A673 (cell line): ENCODE data around the gene TTLL11. TPM values are rescaled to one million over a fixed set of nuclear protein-coding genes. Genes with fewer than 3 reads are reported as not detected.

Experiments
- BruUV-seq: library from RNA; stranded (reverse); fragments of 400-500 nt; replicated peaks from 2 replicates; lab custom pipeline; 2021; lab: Mats Ljungman, UMichigan
- CTCF ChIA-PET: fragments of 300-600 bp; sonication (Branson Sonifier 250); formaldehyde crosslinking; loops from one replicate; lab custom pipeline; 2022; ENCODE audit warnings: antibody characterized with exemption; lab: Charles Lee
- POLR2A ChIA-PET: fragments of 300-600 bp; sonication (Branson Sonifier 250); formaldehyde crosslinking; loops from one replicate; lab custom pipeline; 2022; ENCODE audit warnings: antibody characterized with exemption; ENCODE audit not compliant: low non-redundant PET; lab: Charles Lee
- DNase-seq: peaks from one replicate; pipeline ENCODE4 v3.0.0-alpha.2; 2015; ENCODE audit warnings: low spot score
- H3K27ac ChIP-seq: fragments of 200-600 bp; sonication (generic); 2 replicates; pipeline ENCODE4 v1.5.1; 2016; ENCODE audit warnings: mixed run types, low read depth, mild to moderate bottlenecking, mixed read lengths, antibody characterized with exemption, low read length; ENCODE audit not compliant: poor library complexity, severe bottlenecking
- H3K27me3 ChIP-seq: fragments of 200-600 bp; sonication (generic); replicated peaks from 2 replicates; pipeline ENCODE4 v1.6.1; 2017; ENCODE audit warnings: mixed run types, low read depth, mild to moderate bottlenecking, mixed read lengths, antibody characterized with exemption, low read length; ENCODE audit not compliant: insufficient read depth, poor library complexity
- H3K36me3 ChIP-seq: fragments of 200-600 bp; sonication (generic); 2 replicates; pipeline ENCODE4 v1.6.1; 2016; ENCODE audit warnings: mixed run types, mild to moderate bottlenecking, mixed read lengths, antibody characterized with exemption, low read length; ENCODE audit not compliant: insufficient read depth, poor library complexity, severe bottlenecking
- H3K4me1 ChIP-seq: fragments of 200-600 bp; sonication (generic); 2 replicates; pipeline ENCODE4 v1.6.1; 2017; ENCODE audit warnings: mixed run types, mild to moderate bottlenecking, mixed read lengths, antibody characterized with exemption, low read length; ENCODE audit not compliant: insufficient read depth, poor library complexity, severe bottlenecking
- H3K4me3 ChIP-seq: fragments of 200-600 bp; sonication (generic); 2 replicates; pipeline ENCODE4 v1.5.1; 2016; ENCODE audit warnings: low read depth, mixed run types, mild to moderate bottlenecking, mixed read lengths, low read length; ENCODE audit not compliant: poor library complexity, severe bottlenecking
- H3K9me3 ChIP-seq: fragments of 200-600 bp; sonication (generic); 2 replicates; pipeline ENCODE4 v1.6.1; 2016; ENCODE audit warnings: mixed run types, low read depth, mild to moderate bottlenecking, mixed read lengths, antibody characterized with exemption, low read length; ENCODE audit not compliant: poor library complexity, severe bottlenecking
- EZH2 ChIP-seq: fragments of 200-600 bp; sonication (generic); IDR thresholded peaks from 2 replicates; pipeline ENCODE4 v1.6.1; 2017; ENCODE audit warnings: borderline replicate concordance, low read depth, mild to moderate bottlenecking, mixed read lengths, antibody characterized with exemption, low read length; ENCODE audit not compliant: poor library complexity, severe bottlenecking
- intact Hi-C: fragments of 100-400 bp; cut with micrococcal nuclease; formaldehyde crosslinking; loops from one replicate; pipeline ENCODE4 v1.10.0; 2022; ENCODE audit not compliant: unreplicated experiment
- total RNA-seq: library from RNA; stranded (reverse); gene quantifications from 2 replicates; pipeline ENCODE4 v1.2.3, GENCODE V29; 2021
- TF ChIP-seq, protein P1 (sequence below): fragments of 300-800, 200-600 bp; sonication (generic); conservative IDR thresholded peaks from 2 replicates; pipeline ENCODE4 v1.5.1; 2017; ENCODE audit warnings: low read depth, mild to moderate bottlenecking, antibody characterized with exemption, low read length, moderate library complexity, mixed read lengths

The TTLL11 gene
- total RNA-seq, 1 experiment from 2014 or later: 3.0 TPM

DNA sequence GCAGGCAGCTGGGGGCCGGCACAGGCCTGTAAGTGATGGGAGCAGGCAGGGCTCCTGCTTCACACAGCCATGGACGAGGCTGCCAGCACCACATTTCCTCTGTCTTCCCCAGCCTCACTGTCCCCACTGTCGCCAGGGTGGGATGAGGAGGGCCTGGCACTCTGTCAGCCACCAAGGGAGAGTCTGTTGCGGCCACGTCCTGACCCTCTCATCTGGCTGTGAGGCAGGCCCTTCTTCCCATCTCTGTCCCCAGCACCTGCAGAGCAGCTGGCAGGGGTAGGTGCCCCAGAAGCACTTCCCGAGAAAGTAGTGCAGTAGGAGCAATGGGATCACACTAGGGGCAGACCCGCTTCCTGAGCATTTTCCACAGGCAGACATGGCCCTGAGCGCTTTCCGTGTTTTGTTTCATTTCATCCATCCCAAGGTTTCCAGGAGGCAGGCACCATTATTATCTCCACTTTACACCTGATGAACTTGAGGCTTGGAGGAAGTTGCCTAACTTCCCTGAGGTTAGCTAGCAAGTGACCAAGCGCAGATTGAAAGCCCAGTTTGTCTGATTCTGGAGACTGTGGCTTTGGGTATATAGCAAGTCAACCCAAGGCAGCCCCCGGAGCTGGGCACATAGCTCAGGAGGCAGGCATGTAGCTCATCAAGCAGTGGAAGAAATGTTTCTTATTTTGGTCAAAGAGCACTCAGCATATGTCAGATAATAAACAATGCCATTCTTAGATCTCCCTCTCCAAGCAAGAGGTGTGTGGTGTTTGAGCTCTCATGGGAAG, 239.3 kb downstream of the TTLL11 start:
- no peak for DNase-seq
- POLR2A ChIA-PET: no interaction called here
- no peak overlapping the region for H3K27ac ChIP-seq
- CTCF ChIA-PET: no interaction called here
- no peaks in the 10 kb centered on the region for H3K27me3 ChIP-seq
- H3K9me3 ChIP-seq: peaks cover under 1% of the 10 kb centered on the region
- no TSS peak for BruUV-seq
- TF ChIP-seq EZH2: no peak
- TF ChIP-seq, protein P1, sequence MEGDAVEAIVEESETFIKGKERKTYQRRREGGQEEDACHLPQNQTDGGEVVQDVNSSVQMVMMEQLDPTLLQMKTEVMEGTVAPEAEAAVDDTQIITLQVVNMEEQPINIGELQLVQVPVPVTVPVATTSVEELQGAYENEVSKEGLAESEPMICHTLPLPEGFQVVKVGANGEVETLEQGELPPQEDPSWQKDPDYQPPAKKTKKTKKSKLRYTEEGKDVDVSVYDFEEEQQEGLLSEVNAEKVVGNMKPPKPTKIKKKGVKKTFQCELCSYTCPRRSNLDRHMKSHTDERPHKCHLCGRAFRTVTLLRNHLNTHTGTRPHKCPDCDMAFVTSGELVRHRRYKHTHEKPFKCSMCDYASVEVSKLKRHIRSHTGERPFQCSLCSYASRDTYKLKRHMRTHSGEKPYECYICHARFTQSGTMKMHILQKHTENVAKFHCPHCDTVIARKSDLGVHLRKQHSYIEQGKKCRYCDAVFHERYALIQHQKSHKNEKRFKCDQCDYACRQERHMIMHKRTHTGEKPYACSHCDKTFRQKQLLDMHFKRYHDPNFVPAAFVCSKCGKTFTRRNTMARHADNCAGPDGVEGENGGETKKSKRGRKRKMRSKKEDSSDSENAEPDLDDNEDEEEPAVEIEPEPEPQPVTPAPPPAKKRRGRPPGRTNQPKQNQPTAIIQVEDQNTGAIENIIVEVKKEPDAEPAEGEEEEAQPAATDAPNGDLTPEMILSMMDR: no peak
- intact Hi-C loops: no loop called here
- no peaks in the 10 kb centered on the region for H3K36me3 ChIP-seq
- H3K4me3 ChIP-seq: no peak overlapping the region
- peaks cover 4% of the 10 kb centered on the region for H3K4me1 ChIP-seq

GRCh38 chr9:121852651-121853616, 240.2 kb downstream of the TTLL11 start:
- no peak for DNase-seq
- POLR2A ChIA-PET: no interaction called here

DNA sequence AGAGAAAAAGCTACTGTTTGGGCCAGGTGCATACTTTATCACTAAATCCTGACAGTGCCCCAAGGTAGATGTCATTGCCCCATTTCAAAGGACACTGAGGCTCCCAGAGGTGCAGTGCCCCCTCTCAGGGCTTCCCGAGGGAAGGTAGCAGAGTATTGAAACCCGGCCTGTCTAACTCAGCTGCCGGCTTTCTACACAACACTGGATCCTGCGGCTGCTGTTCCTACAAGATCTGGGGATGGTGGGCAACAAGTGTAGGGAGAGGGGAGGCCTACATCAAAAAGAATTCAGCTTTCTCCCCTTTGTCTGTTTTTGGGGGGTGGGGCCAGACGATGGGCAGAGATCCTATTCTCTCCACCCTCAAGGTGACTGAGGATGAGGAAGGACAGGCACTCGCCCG, 240.9 kb downstream of the TTLL11 start:
- no peaks in the 10 kb centered on the region for H3K4me1 ChIP-seq
- no peaks in the 10 kb centered on the region for H3K36me3 ChIP-seq
- POLR2A ChIA-PET: no interaction called here
- TF ChIP-seq, protein P1: no peak
- TF ChIP-seq EZH2: no peak
- DNase-seq: no peak
- H3K9me3 ChIP-seq: peaks cover 9% of the 10 kb centered on the region
- intact Hi-C loops: no loop called here
- no peaks in the 10 kb centered on the region for H3K27me3 ChIP-seq
- H3K27ac ChIP-seq: no peak overlapping the region
- CTCF ChIA-PET: no interaction called here
- no TSS peak for BruUV-seq
- no peak overlapping the region for H3K4me3 ChIP-seq

More at GRCh38 chr9:121852651-121853616, 240.2 kb downstream of the TTLL11 start:
- BruUV-seq: no TSS peak
- intact Hi-C loops: no loop called here
- TF ChIP-seq EZH2: no peak
- TF ChIP-seq, protein P1: no peak
- no peak overlapping the region for H3K27ac ChIP-seq
- peaks cover 9% of the 10 kb centered on the region for H3K9me3 ChIP-seq
- H3K4me3 ChIP-seq: no peak overlapping the region
- H3K4me1 ChIP-seq: peaks cover 4% of the 10 kb centered on the region
- H3K36me3 ChIP-seq: no peaks in the 10 kb centered on the region
- H3K27me3 ChIP-seq: no peaks in the 10 kb centered on the region
- CTCF ChIA-PET: no interaction called here
